Muscle of leg (tissue), 11 donors: Measurements from ENCODE around the gene GJB5. TPM values are rescaled to one million over a fixed set of nuclear protein-coding genes. Genes with fewer than 3 reads are reported as not detected.

ENCODE experiments used
- DNase-seq: peaks from one replicate; pipeline ENCODE4 v3.0.0; 2013
- H3K27ac ChIP-seq: one replicate; pipeline ENCODE4 v1.5.1; 2013; ENCODE audit warnings: mild to moderate bottlenecking, low read length, control low read depth
- H3K27me3 ChIP-seq: one replicate; pipeline ENCODE4 v1.6.1; 2013; ENCODE audit warnings: low read length; ENCODE audit not compliant: control insufficient read depth, insufficient read depth
- H3K36me3 ChIP-seq: one replicate; pipeline ENCODE4 v1.6.1; 2013; ENCODE audit warnings: low read length; ENCODE audit not compliant: control insufficient read depth, insufficient read depth
- H3K4me1 ChIP-seq: one replicate; pipeline ENCODE4 v1.6.1; 2013; ENCODE audit warnings: low read length; ENCODE audit not compliant: control insufficient read depth, insufficient read depth
- H3K4me3 ChIP-seq: one replicate; pipeline ENCODE4 v1.5.1; 2013; ENCODE audit warnings: low read length, control low read depth
- H3K9me3 ChIP-seq: replicated peaks from 2 replicates; pipeline ENCODE4 v1.6.1; 2013; ENCODE audit warnings: low read depth, low read length; ENCODE audit not compliant: control insufficient read depth
- WGBS: methylation state at CpG from one replicate; pipeline ENCODE4 v1.1.5; 2013; ENCODE audit warnings: missing lambda C conversion rate; ENCODE audit not compliant: insufficient coverage; 5-methylcytosine and 5-hydroxymethylcytosine counted together
- polyA plus RNA-seq, 8 donors: library from polyadenylated mRNA; unstranded; fragments of 120-200 nt; gene quantifications; one replicate each; pipeline versions ENCODE4 v1.2.1 to v1.2.3, GENCODE V29; 2013; ENCODE audit warnings: inconsistent platforms in 1 of 8, low replicate concordance in 1 of 8; ENCODE audit not compliant: insufficient read length in 8 of 8, insufficient read depth in 1 of 8
- total RNA-seq: library from RNA; stranded (reverse); fragments of 120-200 nt; gene quantifications from one replicate; pipeline ENCODE4 v1.2.4, GENCODE V29; 2013

Gene GJB5
- total and polyA plus RNA-seq, 9 donors, result 0.26 to 3.2 (median 0.29) TPM; not detected in 4

DNA sequence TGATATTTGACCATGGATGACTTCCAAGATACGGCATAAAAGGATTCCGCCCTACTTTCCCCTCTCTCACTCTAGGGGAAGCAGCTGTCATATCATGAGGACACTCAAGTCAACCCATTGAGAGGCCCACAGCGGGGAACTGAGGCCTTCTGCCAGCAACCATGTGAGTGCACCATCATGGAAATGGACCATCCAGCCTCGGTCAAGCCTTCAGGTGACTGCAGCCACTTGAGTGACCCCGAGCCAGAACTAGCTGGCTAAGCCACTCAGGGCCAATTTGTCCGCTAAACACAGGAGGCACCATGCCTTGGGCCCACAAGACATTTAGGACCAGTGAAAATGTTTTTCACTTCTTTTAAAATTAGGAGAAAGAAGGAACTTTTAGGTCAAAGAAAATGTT lies 11.1 kb upstream of the GJB5 start:
- no peak for DNase-seq
- H3K4me3 ChIP-seq, result no peak overlapping the region
- H3K4me1 ChIP-seq, result peaks cover 3% of the 10 kb centered on the region
- no peak overlapping the region for H3K27ac ChIP-seq
- peaks cover 24% of the 10 kb centered on the region for H3K27me3 ChIP-seq
- H3K9me3 ChIP-seq, result no peaks in the 10 kb centered on the region
- 73% methylated on average over 2 of the region's 6 CpGs for WGBS
- H3K36me3 ChIP-seq, result no peaks in the 10 kb centered on the region

DNA sequence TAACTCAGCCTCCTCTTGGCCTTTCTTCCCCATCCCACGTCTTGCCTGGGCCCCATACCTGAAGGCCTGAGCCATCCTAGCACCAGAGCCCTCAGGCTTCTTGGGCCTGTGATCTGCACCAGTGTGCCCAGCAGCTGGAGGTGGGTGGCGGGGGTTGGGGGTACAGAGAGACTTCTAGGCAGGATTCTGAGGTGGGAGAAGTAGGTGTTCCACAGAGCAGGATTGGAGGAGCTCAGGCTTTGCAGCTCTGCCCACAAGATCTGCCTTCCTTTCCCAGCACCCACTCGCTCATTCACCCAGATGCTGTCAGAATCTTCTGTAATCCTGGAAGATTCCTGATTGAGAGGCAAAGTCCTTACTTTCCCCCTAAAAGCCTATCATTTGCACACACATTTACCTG lies 10.0 kb upstream of the GJB5 start:
- Histone ChIP-seq H3K27ac (no peak overlapping the region), H3K27me3 (peaks cover 24% of the 10 kb centered on the region), H3K4me1 (peaks cover 3% of the 10 kb centered on the region), H3K9me3 (no peaks in the 10 kb centered on the region), H3K4me3 (no peak overlapping the region), H3K36me3 (no peaks in the 10 kb centered on the region)
- no peak for DNase-seq
- WGBS, result no CpG with 5 or more reads among the region's 3 CpGs

DNA sequence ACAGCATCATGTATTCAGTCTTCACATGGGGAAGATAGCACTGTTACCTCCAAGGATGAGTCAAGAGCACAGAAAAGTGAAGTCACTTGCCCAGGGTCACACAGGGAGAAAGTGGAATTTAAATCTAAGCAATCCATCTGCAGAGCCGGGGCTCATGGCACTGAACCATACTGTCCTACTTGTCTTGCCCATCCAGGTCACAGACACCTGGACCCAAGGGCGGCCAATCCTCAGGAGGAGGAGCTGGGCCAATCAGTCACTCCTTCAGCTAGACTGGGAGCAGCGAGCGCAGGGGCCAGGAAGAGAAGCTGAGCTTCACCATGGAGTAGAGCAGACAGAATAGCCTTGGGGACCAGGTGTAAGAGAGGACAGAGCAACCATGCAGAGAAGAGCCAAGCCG lies 9.2 kb upstream of the GJB5 start:
- no peak for DNase-seq
- Histone ChIP-seq H3K9me3 (no peaks in the 10 kb centered on the region), H3K27ac (no peak overlapping the region), H3K27me3 (peaks cover 22% of the 10 kb centered on the region), H3K4me1 (peaks cover 3% of the 10 kb centered on the region), H3K36me3 (no peaks in the 10 kb centered on the region), H3K4me3 (no peak overlapping the region)
- 70% methylated on average over 5 of the region's 5 CpGs for WGBS

DNA sequence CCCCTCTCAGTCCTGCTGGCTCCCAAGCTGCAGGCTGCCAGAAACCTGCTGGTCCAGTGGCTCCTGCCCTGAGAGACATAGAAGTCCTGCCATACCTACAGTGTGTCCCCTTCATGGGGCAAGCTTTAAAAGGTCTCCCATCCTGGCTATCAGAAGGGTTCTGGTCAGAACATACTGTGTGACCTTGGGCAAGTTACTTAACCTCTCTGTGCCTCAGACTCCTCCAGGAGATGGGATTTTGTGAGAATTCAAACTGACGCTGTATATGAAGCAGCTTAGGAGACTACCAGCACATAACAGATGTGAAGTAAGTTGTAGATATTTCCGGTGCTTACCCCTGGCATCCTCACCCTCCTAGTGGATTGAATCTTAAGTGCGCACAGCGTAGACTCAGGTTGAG lies 8.7 kb upstream of the GJB5 start:
- Histone ChIP-seq H3K9me3 (no peaks in the 10 kb centered on the region), H3K4me3 (no peak overlapping the region), H3K36me3 (no peaks in the 10 kb centered on the region), H3K27ac (no peak overlapping the region), H3K4me1 (peaks cover 3% of the 10 kb centered on the region), H3K27me3 (peaks cover 22% of the 10 kb centered on the region)
- DNase-seq, result no peak
- WGBS, result 93% methylated on average over 3 of the region's 4 CpGs

DNA sequence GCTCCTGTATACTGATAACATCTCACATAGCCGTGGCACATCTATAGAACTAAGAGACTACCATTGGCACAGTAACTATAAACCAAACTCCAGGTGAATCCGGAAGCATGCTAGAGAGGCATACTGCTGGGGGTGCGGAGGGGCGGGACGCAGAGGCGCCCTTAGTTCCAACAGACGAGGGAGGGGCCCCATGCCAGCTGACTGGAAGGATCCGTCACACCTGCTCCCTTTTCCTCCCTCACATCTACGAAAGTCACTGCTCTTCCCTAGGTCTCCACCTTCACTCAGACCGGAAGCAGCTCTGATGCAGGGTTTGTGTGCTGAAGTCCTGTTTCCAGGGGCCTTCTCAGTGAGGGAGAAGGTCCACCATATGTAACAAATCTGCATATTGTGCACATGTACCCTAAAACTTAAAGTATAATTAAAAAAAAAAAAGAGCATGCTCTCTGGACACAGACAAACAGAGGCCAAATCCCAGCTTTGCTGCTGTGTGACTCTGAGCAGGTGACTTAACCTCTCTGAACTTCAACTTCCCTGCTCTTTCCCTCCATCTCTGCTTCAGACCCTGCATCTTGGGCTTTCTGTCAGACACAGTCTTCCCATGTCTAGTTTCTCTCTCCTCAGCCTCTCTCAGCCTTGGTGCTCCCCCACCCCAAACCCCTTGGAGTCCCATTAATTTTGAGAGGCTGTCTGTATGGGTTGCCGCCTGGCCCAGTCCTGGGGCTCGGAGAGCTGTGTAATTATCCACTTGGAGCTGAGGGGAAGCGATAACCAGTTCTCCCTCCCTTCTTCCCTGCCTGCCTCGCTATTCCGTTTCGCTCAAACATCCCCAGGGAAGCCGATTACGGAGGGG lies 7.8 kb upstream of the GJB5 start:
- H3K9me3 ChIP-seq, result no peaks in the 10 kb centered on the region
- H3K4me1 ChIP-seq, result peaks cover 3% of the 10 kb centered on the region
- DNase-seq, result no peak
- H3K4me3 ChIP-seq, result no peak overlapping the region
- H3K27me3 ChIP-seq, result peaks cover 21% of the 10 kb centered on the region
- no peaks in the 10 kb centered on the region for H3K36me3 ChIP-seq
- H3K27ac ChIP-seq, result no peak overlapping the region
- WGBS, result 59% methylated on average over 8 of the region's 18 CpGs

DNA sequence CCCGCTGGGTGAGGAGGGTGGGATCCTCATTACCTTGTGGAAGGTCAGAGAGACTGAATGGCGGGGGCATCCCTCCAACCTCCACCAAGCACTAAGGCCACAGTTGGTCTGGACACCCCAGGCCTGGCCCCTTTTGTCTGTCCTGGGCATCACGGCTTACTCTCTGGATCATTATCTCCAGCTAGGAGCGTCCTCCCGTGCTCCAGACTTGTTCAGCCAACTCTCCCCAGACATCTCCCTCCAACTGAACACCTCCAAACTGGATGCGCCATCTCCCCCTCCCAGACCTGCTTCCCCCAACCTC lies 7.3 kb upstream of the GJB5 start:
- Histone ChIP-seq H3K4me1 (no peaks in the 10 kb centered on the region), H3K36me3 (no peaks in the 10 kb centered on the region), H3K9me3 (no peaks in the 10 kb centered on the region), H3K27me3 (peaks cover 17% of the 10 kb centered on the region), H3K27ac (no peak overlapping the region), H3K4me3 (no peak overlapping the region)
- 49% methylated on average over 4 of the region's 6 CpGs for WGBS
- DNase-seq, result no peak

DNA sequence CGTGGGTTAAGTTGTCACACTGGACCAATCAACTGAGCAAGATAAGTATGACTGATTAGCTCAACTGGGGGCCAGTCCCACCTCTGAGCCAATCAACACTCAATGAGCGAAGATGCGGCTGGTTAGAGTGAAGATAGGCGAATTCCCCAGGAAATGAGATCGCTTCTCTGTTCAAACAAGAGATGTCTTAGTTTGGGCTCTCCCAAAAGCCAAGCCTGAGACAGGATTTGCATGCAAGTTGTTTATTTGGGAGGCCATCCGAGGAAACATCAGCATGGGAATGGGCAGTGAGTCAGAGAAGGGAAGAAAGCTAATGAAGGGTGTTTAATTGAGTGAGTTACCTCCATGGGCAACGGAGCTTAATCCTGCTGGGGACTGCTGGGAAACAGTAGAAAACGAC lies 4.9 kb upstream of the GJB5 start:
- H3K27me3 ChIP-seq, result peaks cover 14% of the 10 kb centered on the region
- no peaks in the 10 kb centered on the region for H3K36me3 ChIP-seq
- 66% methylated on average over 6 of the region's 8 CpGs for WGBS
- no peak overlapping the region for H3K4me3 ChIP-seq
- DNase-seq, result no peak
- no peaks in the 10 kb centered on the region for H3K4me1 ChIP-seq
- H3K9me3 ChIP-seq, result no peaks in the 10 kb centered on the region
- no peak overlapping the region for H3K27ac ChIP-seq

DNA sequence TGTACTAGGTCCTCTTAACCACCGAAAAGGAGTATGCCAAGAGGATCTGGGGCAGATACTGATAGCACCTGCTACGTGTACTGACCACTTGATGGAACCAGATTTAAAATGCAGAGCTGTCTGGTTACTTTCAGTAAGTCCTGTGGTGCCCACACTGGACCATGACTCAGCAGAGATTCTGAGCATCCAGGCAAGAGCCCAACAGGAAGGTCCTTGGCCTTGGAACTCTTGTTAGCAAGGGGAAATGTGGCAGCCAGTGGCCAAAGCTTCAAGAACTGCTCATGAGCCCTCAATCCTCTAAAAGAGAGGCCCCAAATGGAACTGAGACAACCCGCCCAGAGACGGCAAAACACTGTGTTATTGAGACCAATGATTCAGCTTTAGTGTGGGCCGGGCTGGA lies 4.2 kb upstream of the GJB5 start:
- Histone ChIP-seq H3K4me3 (no peak overlapping the region), H3K4me1 (no peaks in the 10 kb centered on the region), H3K27ac (no peak overlapping the region), H3K27me3 (peaks cover 14% of the 10 kb centered on the region), H3K36me3 (no peaks in the 10 kb centered on the region), H3K9me3 (no peaks in the 10 kb centered on the region)
- WGBS, result 77% methylated on average over 5 of the region's 5 CpGs
- DNase-seq, result no peak

DNA sequence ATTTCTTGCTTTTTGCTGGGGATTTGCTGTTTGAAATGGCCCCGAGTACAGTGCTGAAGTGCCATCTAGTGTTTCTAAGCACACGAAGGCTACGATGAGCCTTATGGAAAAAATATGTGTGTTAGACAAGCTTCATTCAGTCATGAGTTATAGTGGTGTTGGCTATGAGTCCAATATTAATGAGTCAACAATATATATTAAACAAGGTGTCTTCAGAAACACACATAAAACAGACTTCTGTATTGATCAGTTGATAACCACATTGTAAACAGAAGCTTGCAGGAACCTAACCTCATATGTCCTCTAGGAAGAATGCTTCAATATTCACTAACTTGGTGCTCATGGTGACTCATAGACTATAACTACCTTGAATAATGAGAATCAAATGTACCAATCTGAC lies 1.7 kb upstream of the GJB5 start:
- Histone ChIP-seq H3K27me3 (peaks cover 5% of the 10 kb centered on the region), H3K27ac (no peak overlapping the region), H3K4me3 (no peak overlapping the region), H3K9me3 (no peaks in the 10 kb centered on the region), H3K36me3 (no peaks in the 10 kb centered on the region), H3K4me1 (no peaks in the 10 kb centered on the region)
- no peak for DNase-seq
- no CpG with 5 or more reads among the region's 3 CpGs for WGBS

DNA sequence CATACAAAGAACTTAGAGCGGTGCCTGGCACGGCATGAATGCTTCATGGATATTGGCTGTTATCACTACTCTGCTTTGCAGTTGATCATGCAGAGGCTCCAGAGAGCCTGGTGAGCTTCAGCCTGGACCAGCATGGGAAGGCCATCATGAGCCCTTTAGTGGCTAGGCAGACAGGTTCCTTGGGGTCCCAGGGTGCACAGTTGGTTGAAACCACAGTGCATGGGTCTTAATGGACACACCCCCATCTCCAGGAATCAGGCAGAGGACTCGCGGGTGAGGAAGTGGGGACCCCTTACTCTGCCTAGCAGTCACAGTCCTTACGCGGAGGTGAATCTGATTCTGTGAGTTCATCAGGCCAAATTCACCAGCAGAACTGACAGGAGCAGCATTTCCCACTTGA lies 1.1 kb downstream of the GJB5 start:
- 89% methylated on average over 6 of the region's 6 CpGs for WGBS

DNA sequence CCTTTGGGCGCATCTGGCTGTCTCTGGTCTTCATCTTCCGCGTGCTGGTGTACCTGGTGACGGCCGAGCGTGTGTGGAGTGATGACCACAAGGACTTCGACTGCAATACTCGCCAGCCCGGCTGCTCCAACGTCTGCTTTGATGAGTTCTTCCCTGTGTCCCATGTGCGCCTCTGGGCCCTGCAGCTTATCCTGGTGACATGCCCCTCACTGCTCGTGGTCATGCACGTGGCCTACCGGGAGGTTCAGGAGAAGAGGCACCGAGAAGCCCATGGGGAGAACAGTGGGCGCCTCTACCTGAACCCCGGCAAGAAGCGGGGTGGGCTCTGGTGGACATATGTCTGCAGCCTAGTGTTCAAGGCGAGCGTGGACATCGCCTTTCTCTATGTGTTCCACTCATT lies 2.5 kb downstream of the GJB5 start:
- no peaks in the 10 kb centered on the region for H3K36me3 ChIP-seq
- no peak for DNase-seq
- H3K27ac ChIP-seq, result no peak overlapping the region
- H3K9me3 ChIP-seq, result no peaks in the 10 kb centered on the region
- H3K4me3 ChIP-seq, result no peak overlapping the region
- 89% methylated on average over 21 of the region's 21 CpGs for WGBS
- H3K27me3 ChIP-seq, result no peaks in the 10 kb centered on the region
- H3K4me1 ChIP-seq, result no peaks in the 10 kb centered on the region

More for the DNA sequence above, 1.1 kb downstream of the GJB5 start:
- Histone ChIP-seq H3K27ac (no peak overlapping the region), H3K27me3 (no peaks in the 10 kb centered on the region), H3K4me3 (no peak overlapping the region), H3K36me3 (no peaks in the 10 kb centered on the region), H3K4me1 (no peaks in the 10 kb centered on the region), H3K9me3 (no peaks in the 10 kb centered on the region)
- DNase-seq, result no peak
